Thoracic aorta (tissue), 2 donors: ENCODE data around the gene TEAD3. TPM values are rescaled to one million over a fixed set of nuclear protein-coding genes. Genes with fewer than 3 reads are reported as not detected.

Source experiments
- ATAC-seq: fragments of 150-250 bp; one replicate; pipeline ENCODE4 v1.8.0; 2017; ENCODE audit warnings: low read depth; ENCODE audit not compliant: insufficient number of reproducible peaks, low FRiP score
- DNase-seq: peaks from one replicate; pipeline ENCODE4 v3.0.0-alpha.2; 2020; ENCODE audit warnings: low spot score
- H3K27ac ChIP-seq, 2 donors: fragments of 200-600 bp; sonication (generic); 1 replicate in 1 of 2; 2 replicates in 1 of 2; pipeline ENCODE4 v1.5.1; 2016; ENCODE audit warnings: mild to moderate bottlenecking in 2 of 2, moderate library complexity in 2 of 2
- H3K27me3 ChIP-seq: fragments of 200-600 bp; sonication (generic); replicated peaks from 2 replicates; pipeline ENCODE4 v1.6.0; 2016; ENCODE audit warnings: mild to moderate bottlenecking; ENCODE audit not compliant: insufficient read depth
- H3K36me3 ChIP-seq: fragments of 200-600 bp; sonication (generic); one replicate; pipeline ENCODE4 v1.5.1; 2016
- H3K4me1 ChIP-seq, 2 donors: fragments of 200-600 bp; sonication (generic); 1 replicate in 1 of 2; 2 replicates in 1 of 2; pipeline versions ENCODE4 v1.5.1 to v1.6.0; 2016; ENCODE audit warnings: low read depth in 2 of 2, mild to moderate bottlenecking in 1 of 2; ENCODE audit not compliant: control insufficient read depth in 1 of 2
- H3K4me3 ChIP-seq: fragments of 200-600 bp; sonication (generic); 2 replicates; pipeline ENCODE4 v1.5.1; 2016; ENCODE audit warnings: mild to moderate bottlenecking
- H3K9me3 ChIP-seq: fragments of 200-600 bp; sonication (generic); 2 replicates; pipeline ENCODE4 v1.5.1; 2016
- total RNA-seq, 2 donors: library from RNA; depleted of rRNA; stranded (reverse); fragments of >200 nt; gene quantifications; one replicate each; pipeline versions ENCODE4 v1.1.0 to v1.2.3, GENCODE V29; 2016
- TF ChIP-seq, protein P1 (sequence below): fragments of 200-600 bp; sonication (generic); IDR thresholded peaks from one replicate; pipeline ENCODE4 v1.5.1; 2019; ENCODE audit warnings: antibody characterized with exemption

Gene TEAD3
- total RNA-seq, 2 donors from 2014 or later, result 50.8 to 68.3 TPM

DNA sequence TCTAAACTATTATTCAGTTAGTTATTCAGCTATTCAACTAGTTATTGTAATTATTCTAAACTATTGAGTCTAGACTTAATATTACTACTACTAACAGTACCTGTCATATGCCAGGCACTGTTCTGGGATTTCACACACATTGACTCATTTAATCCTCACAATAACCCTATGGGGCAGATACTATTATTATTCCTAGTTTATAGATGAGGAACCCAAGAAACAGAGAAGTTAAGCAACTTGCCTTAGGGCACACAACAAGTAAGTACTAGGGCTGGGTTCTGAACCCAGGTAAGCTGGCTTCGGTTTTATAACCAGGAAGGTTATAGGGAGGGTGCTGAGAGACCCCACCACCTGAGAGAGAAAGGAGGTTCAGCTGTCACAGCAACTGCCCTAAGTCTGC is 7.8 kb downstream of the TEAD3 start:
- H3K4me3 ChIP-seq, result no peak overlapping the region
- TF ChIP-seq, protein P1, sequence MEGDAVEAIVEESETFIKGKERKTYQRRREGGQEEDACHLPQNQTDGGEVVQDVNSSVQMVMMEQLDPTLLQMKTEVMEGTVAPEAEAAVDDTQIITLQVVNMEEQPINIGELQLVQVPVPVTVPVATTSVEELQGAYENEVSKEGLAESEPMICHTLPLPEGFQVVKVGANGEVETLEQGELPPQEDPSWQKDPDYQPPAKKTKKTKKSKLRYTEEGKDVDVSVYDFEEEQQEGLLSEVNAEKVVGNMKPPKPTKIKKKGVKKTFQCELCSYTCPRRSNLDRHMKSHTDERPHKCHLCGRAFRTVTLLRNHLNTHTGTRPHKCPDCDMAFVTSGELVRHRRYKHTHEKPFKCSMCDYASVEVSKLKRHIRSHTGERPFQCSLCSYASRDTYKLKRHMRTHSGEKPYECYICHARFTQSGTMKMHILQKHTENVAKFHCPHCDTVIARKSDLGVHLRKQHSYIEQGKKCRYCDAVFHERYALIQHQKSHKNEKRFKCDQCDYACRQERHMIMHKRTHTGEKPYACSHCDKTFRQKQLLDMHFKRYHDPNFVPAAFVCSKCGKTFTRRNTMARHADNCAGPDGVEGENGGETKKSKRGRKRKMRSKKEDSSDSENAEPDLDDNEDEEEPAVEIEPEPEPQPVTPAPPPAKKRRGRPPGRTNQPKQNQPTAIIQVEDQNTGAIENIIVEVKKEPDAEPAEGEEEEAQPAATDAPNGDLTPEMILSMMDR, result no peak
- H3K4me1 ChIP-seq, result peaks cover 79 to 96% of the 10 kb centered on the region in 2 donors
- H3K27ac ChIP-seq, result peak overlapping the region; percentile 96 to 99
- peaks cover 9% of the 10 kb centered on the region for H3K36me3 ChIP-seq
- H3K9me3 ChIP-seq, result no peaks in the 10 kb centered on the region
- ATAC-seq, result no peak
- no peaks in the 10 kb centered on the region for H3K27me3 ChIP-seq
- DNase-seq, result no peak

DNA sequence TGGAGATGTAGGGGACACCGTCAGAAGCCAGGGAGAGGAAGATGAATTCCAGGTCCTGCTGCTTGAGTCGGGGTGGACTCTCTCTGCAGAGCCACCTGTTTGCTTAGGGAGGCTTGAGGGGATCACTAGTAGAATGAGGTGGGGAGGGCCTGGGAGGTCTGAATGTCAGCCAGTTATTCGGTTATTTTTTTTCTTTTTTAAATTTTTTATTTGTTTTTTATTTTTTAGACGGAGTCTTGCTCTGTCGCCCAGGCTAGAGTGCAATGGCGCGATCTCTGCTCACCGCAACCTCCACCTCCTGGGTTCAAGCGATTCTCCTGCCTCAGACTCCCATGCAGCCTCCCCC is 8.4 kb downstream of the TEAD3 start:
- peaks cover 73 to 90% of the 10 kb centered on the region in 2 donors for H3K4me1 ChIP-seq
- H3K4me3 ChIP-seq, result peak overlapping the region; percentile 36
- H3K9me3 ChIP-seq, result no peaks in the 10 kb centered on the region

DNA sequence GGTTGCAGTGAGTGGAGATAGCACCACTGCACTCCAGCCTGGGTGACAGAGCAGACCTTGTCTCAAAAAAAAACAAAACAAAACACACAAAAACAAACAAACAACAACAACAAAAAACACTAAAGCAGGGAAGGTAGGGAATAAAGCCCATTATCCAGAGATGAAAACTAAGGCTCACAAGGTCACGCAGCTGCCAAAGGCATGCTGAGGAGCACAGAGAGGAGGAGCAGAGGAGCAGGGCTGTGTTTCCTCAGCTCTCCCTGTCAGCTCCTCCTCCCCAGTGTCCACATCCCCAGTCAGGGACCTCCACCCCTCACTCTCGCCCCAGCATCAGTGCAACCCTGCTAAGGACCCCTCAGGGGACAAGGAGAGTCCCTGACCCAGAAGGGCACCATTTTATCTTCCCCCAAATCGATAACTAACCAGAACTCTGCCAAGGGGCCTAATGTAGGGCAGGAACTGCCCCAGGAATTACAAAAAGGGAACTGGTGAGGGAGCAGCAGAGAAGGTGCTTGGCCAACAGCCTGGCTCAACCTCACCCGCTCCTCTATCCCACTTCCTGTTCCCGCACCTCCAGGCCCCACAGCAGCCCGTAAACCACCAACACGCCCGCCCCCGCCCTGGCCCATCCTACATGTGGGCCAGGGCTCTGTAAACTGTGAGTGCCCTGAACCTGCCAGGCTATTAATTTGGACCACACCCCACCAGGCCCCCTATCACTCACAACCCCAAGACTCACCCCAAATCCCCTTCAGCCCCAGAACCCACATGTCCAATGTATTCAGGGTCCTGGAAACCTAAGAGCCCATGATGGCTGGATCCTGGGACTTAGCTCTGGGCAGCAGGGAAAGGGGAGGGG is 9.0 kb downstream of the TEAD3 start:
- ATAC-seq (peak; percentile 2), DNase-seq (no peak)
- Histone ChIP-seq H3K36me3 (peaks cover 14% of the 10 kb centered on the region), H3K4me3 (peak overlapping the region; percentile 36), H3K27ac (peak overlapping the region; percentile 96 to 99), H3K4me1 (peaks cover 68 to 84% of the 10 kb centered on the region in 2 donors), H3K9me3 (no peaks in the 10 kb centered on the region), H3K27me3 (no peaks in the 10 kb centered on the region)
- TF ChIP-seq, protein P1, result no peak

More for the DNA sequence above, 8.4 kb downstream of the TEAD3 start:
- TF ChIP-seq, protein P1, result no peak
- no peaks in the 10 kb centered on the region for H3K27me3 ChIP-seq
- ATAC-seq (no peak), DNase-seq (no peak)
- peaks cover 11% of the 10 kb centered on the region for H3K36me3 ChIP-seq
- peak overlapping the region; percentile 96 to 99 for H3K27ac ChIP-seq

DNA sequence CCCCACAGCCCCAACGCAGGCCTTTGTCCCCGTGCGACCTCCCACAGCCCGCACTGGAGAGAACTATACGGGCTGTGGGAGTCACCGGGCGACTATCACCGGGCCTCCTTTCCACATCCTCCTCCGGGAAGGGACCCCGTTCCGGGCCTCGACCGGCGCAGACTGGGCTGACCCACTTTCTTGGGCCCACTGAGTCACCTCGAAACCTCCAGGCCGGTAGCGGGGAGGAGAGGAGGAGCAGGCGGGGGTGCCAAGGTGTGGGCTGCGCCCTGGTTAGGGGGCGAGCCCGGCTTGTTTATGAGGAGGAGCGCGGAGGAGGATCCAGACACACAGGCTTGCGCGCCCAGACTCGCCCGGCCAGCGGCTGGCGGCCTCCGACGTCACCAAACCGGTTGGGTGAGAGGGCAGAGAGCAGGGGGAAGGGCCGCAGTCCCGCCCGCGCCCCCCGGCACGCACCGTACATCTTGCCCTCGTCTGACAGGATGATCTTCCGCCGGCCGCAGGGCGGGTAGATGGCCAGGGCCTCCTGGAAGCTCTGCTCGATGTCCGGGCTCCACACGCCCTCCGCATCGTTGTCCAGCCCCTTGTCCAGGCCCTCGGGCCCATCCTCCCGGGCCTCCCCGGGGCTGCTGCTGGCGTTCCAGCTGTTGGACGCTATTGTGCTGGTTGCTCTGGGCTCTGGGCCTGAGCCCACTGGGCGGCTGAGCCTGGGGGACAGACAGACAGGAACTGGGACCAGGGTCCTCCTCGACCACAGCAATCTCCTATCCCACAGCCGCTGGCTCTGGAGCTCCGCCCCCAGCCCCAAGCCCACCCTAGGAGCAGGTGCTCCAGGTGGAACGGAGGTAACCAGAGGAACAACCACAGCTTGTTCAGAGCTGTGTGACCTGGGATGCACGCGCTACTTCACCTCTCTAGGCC is 10.6 kb downstream of the TEAD3 start:
- Histone ChIP-seq H3K36me3 (peaks cover 19% of the 10 kb centered on the region), H3K27ac (peak overlapping the region; percentile 96 to 99), H3K4me1 (peaks cover 54 to 68% of the 10 kb centered on the region in 2 donors), H3K9me3 (no peaks in the 10 kb centered on the region), H3K4me3 (peak overlapping the region; percentile 33), H3K27me3 (no peaks in the 10 kb centered on the region)
- DNase-seq, result no peak
- ATAC-seq, result no peak
- TF ChIP-seq, protein P1, result no peak

DNA sequence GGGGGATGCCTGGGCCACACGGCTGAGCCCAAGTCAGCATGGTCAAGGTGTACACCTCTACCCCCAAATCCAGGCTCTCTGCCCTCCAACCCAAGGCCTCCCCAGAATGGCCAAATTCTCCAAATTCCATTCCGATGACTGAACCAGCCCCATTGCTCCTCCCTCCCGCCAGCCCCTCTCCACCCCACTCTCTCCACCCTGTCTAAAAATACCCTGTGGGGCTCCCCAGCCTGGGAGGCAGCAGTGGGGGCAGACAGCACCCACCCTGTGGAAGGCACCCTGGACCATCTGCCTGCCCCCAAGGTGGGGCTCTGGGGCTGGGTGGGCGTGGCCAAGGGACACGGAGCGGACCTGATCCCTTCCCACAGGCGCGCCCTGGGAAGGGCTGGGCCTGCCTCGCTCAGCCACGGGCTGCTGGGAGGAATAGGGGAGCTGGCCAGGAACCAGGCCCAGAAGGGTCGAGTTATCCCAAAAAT is 11.4 kb downstream of the TEAD3 start:
- Histone ChIP-seq H3K4me1 (peaks cover 46 to 59% of the 10 kb centered on the region in 2 donors), H3K4me3 (peak overlapping the region; percentile 33), H3K36me3 (peaks cover 19% of the 10 kb centered on the region), H3K27ac (peak overlapping the region; percentile 96 to 99), H3K9me3 (no peaks in the 10 kb centered on the region), H3K27me3 (no peaks in the 10 kb centered on the region)
- TF ChIP-seq, protein P1, result no peak
- no peak for ATAC-seq
- DNase-seq, result no peak
